ENCODE data around the gene RTP1. TPM values are rescaled to one million over a fixed set of nuclear protein-coding genes. Genes with fewer than 3 reads are reported as not detected.

The RTP1 gene
- total RNA-seq, 2 donors from 2014 or later: 0.88 TPM; not detected in 1

GRCh38 chr3:187186801-187187421 is 10.4 kb upstream of the RTP1 start:
- DNase-seq: peak; percentile 57
- H3K4me1 ChIP-seq (ENCODE audit: control insufficient read depth, insufficient read depth, low read length): peaks cover 4% of the 10 kb centered on the region
- Mint-ChIP-seq H3K27ac (no peak overlapping the region), H3K36me3 (ENCODE audit: low read depth) (no peaks in the 10 kb centered on the region), H3K27me3 (ENCODE audit: insufficient read depth) (peaks cover 5% of the 10 kb centered on the region), H3K9me3 (no peaks in the 10 kb centered on the region), H3K4me1 (peaks cover 37% of the 10 kb centered on the region), H3K4me3 (no peak overlapping the region)
- no peak for TF ChIP-seq CTCF (conservative IDR thresholded peaks at IDR 0.05)
- H3K36me3 ChIP-seq (ENCODE audit: control insufficient read depth, insufficient read depth, low read length): no peaks in the 10 kb centered on the region
- no peaks in the 10 kb centered on the region for H3K9me3 ChIP-seq (ENCODE audit: control insufficient read depth, low read length)
- H3K4me3 ChIP-seq (ENCODE audit: low read length): no peak overlapping the region
- H3K9ac ChIP-seq (ENCODE audit: extremely low read depth, low read length, poor library complexity, severe bottlenecking): no peak overlapping the region
- H3K27ac ChIP-seq (ENCODE audit: low read depth, low read length): no peak overlapping the region
- 85 to 95% methylated on average over 4 to 5 of the region's 5 CpGs for WGBS, 2 experiments (ENCODE audit: insufficient coverage in 1 of 2, insufficient read length in 1 of 2)
- H3K27me3 ChIP-seq (ENCODE audit: control insufficient read depth, insufficient read depth, low read length, poor library complexity, severe bottlenecking): no peaks in the 10 kb centered on the region

GRCh38 chr3:187188931-187189330 is 8.4 kb upstream of the RTP1 start:
- Mint-ChIP-seq H3K4me3 (no peak overlapping the region), H3K4me1 (peaks cover 20% of the 10 kb centered on the region)
- 83% methylated on average over 2 of the region's 2 CpGs for WGBS, 2 experiments (ENCODE audit: insufficient coverage in 1 of 2, insufficient read length in 1 of 2)

GRCh38 chr3:187191271-187191670 is 6.0 kb upstream of the RTP1 start:
- no peak for TF ChIP-seq CTCF (conservative IDR thresholded peaks at IDR 0.05)
- Mint-ChIP-seq H3K4me1 (peaks cover 13% of the 10 kb centered on the region), H3K27ac (no peak overlapping the region), H3K9me3 (no peaks in the 10 kb centered on the region), H3K27me3 (ENCODE audit: insufficient read depth) (peaks cover 1% of the 10 kb centered on the region), H3K36me3 (ENCODE audit: low read depth) (no peaks in the 10 kb centered on the region), H3K4me3 (no peak overlapping the region)
- Histone ChIP-seq H3K4me1 (ENCODE audit: control insufficient read depth, insufficient read depth, low read length) (peaks cover 3% of the 10 kb centered on the region), H3K9ac (ENCODE audit: extremely low read depth, low read length, poor library complexity, severe bottlenecking) (no peak overlapping the region), H3K27me3 (ENCODE audit: control insufficient read depth, insufficient read depth, low read length, poor library complexity, severe bottlenecking) (no peaks in the 10 kb centered on the region), H3K27ac (ENCODE audit: low read depth, low read length) (no peak overlapping the region), H3K36me3 (ENCODE audit: control insufficient read depth, insufficient read depth, low read length) (no peaks in the 10 kb centered on the region), H3K9me3 (ENCODE audit: control insufficient read depth, low read length) (no peaks in the 10 kb centered on the region), H3K4me3 (ENCODE audit: low read length) (no peak overlapping the region)
- DNase-seq: no peak
- WGBS, 2 experiments (ENCODE audit: insufficient coverage in 1 of 2, insufficient read length in 1 of 2): 86% methylated on average over 1 of the region's 1 CpG; no CpG with 5 or more reads in 1 of the 2 experiments

More at GRCh38 chr3:187188931-187189330, 8.4 kb upstream of the RTP1 start:
- TF ChIP-seq CTCF (conservative IDR thresholded peaks at IDR 0.05): no peak
- Histone ChIP-seq H3K36me3 (ENCODE audit: control insufficient read depth, insufficient read depth, low read length) (no peaks in the 10 kb centered on the region), H3K9ac (ENCODE audit: extremely low read depth, low read length, poor library complexity, severe bottlenecking) (no peak overlapping the region), H3K27me3 (ENCODE audit: control insufficient read depth, insufficient read depth, low read length, poor library complexity, severe bottlenecking) (no peaks in the 10 kb centered on the region), H3K4me1 (ENCODE audit: control insufficient read depth, insufficient read depth, low read length) (peaks cover 4% of the 10 kb centered on the region), H3K9me3 (ENCODE audit: control insufficient read depth, low read length) (no peaks in the 10 kb centered on the region), H3K4me3 (ENCODE audit: low read length) (no peak overlapping the region), H3K27ac (ENCODE audit: low read depth, low read length) (no peak overlapping the region)
- Mint-ChIP-seq H3K27me3 (ENCODE audit: insufficient read depth) (peaks cover 5% of the 10 kb centered on the region), H3K27ac (no peak overlapping the region), H3K9me3 (no peaks in the 10 kb centered on the region), H3K36me3 (ENCODE audit: low read depth) (no peaks in the 10 kb centered on the region)
- no peak for DNase-seq

Measured in endodermal cell (in vitro differentiated cells).